Caco-2 (cell line): Measurements from ENCODE around the gene STK40. TPM values are rescaled to one million over a fixed set of nuclear protein-coding genes. Genes with fewer than 3 reads are reported as not detected.

ENCODE experiments used
- BruUV-seq: library from RNA; stranded (reverse); fragments of 400-500 nt; replicated peaks from 2 replicates; lab custom pipeline; 2021; lab: Mats Ljungman, UMichigan
- CTCF ChIA-PET: fragments of 300-600 bp; sonication (Branson Sonifier 250); formaldehyde crosslinking; loops from one replicate; lab custom pipeline; 2022; ENCODE audit warnings: antibody characterized with exemption; lab: Charles Lee
- POLR2A ChIA-PET: fragments of 300-600 bp; sonication (Branson Sonifier 250); formaldehyde crosslinking; loops from one replicate; lab custom pipeline; 2022; ENCODE audit warnings: antibody characterized with exemption; lab: Charles Lee
- DNase-seq, 2 experiments: peaks; one replicate each; pipeline versions ENCODE4 v3.0.0 to v3.0.0-alpha.2; 2020 to 2022
- H3K27me3 ChIP-seq: replicated peaks from 2 replicates; pipeline ENCODE4 v1.6.0; 2011; ENCODE audit warnings: low read length; ENCODE audit not compliant: control insufficient read depth, insufficient read depth
- H3K36me3 ChIP-seq: 2 replicates; pipeline ENCODE4 v1.5.1; 2011; ENCODE audit warnings: low read length; ENCODE audit not compliant: control insufficient read depth, insufficient read depth
- H3K4me1 ChIP-seq: fragments of 250-450 bp; sonication (Bioruptor Pico); 2 replicates; pipeline ENCODE4 v1.5.1; 2020; ENCODE audit warnings: mild to moderate bottlenecking
- H3K4me3 ChIP-seq: 2 replicates; pipeline ENCODE4 v1.5.1; 2011; ENCODE audit warnings: low read depth, mild to moderate bottlenecking, control low read depth, low read length
- H3K9me3 ChIP-seq: fragments of 250-450 bp; sonication (Bioruptor Pico); 2 replicates; pipeline ENCODE4 v1.5.1; 2020; ENCODE audit warnings: mild to moderate bottlenecking, moderate library complexity
- H3K27ac Mint-ChIP-seq: one replicate; pipeline ENCODE4 v1.8.0; 2022; ENCODE audit warnings: mixed read lengths; ENCODE audit not compliant: unreplicated experiment
- H3K27me3 Mint-ChIP-seq: one replicate; pipeline ENCODE4 v1.8.0; 2022; ENCODE audit warnings: mixed read lengths; ENCODE audit not compliant: insufficient read depth, unreplicated experiment
- H3K36me3 Mint-ChIP-seq: one replicate; pipeline ENCODE4 v1.8.0; 2022; ENCODE audit warnings: mild to moderate bottlenecking, mixed read lengths; ENCODE audit not compliant: insufficient read depth, unreplicated experiment
- H3K4me1 Mint-ChIP-seq: one replicate; pipeline ENCODE4 v1.8.0; 2022; ENCODE audit warnings: low read depth, mixed read lengths; ENCODE audit not compliant: unreplicated experiment
- H3K4me3 Mint-ChIP-seq: one replicate; pipeline ENCODE4 v1.8.0; 2022; ENCODE audit warnings: mild to moderate bottlenecking, moderate library complexity, mixed read lengths; ENCODE audit not compliant: unreplicated experiment
- H3K9me3 Mint-ChIP-seq: one replicate; pipeline ENCODE4 v1.8.0; 2022; ENCODE audit warnings: mixed read lengths; ENCODE audit not compliant: unreplicated experiment
- CTCF ChIP-seq, 2 experiments: fragments of 200-600 bp in 1 of 2; IDR thresholded peaks; 1 replicate in 1 of 2; 2 replicates in 1 of 2; pipeline versions ENCODE4 v1.5.1 to v1.8.0; 2011 to 2022; ENCODE audit warnings: antibody characterized with exemption in 1 of 2, control low read depth in 1 of 2, inconsistent platforms in 1 of 2, low read depth in 1 of 2, low read length in 1 of 2, mild to moderate bottlenecking in 1 of 2, moderate library complexity in 1 of 2; ENCODE audit not compliant: insufficient read depth in 1 of 2, severe bottlenecking in 1 of 2, unreplicated experiment in 1 of 2
- intact Hi-C: fragments of 100-400 bp; cut with micrococcal nuclease; formaldehyde crosslinking; loops from one replicate; pipeline ENCODE4 v1.10.0; 2022; ENCODE audit not compliant: unreplicated experiment
- total RNA-seq: library from RNA; stranded (reverse); gene quantifications from 2 replicates; pipeline ENCODE4 v1.2.3, GENCODE V29; 2022

Gene STK40
- total RNA-seq, 1 experiment from 2014 or later, result 29.7 TPM

GRCh38 chr1:36414384-36414783 is 28.7 kb upstream of the STK40 start:
- peaks cover 17% of the 10 kb centered on the region for H3K9me3 Mint-ChIP-seq
- no peaks in the 10 kb centered on the region for H3K27me3 Mint-ChIP-seq
- Histone ChIP-seq H3K36me3 (no peaks in the 10 kb centered on the region), H3K9me3 (no peaks in the 10 kb centered on the region), H3K27me3 (no peaks in the 10 kb centered on the region), H3K4me1 (no peaks in the 10 kb centered on the region), H3K4me3 (no peak overlapping the region)
- no peak for TF ChIP-seq CTCF (IDR thresholded peaks at IDR 0.05; ENCODE audit: insufficient read depth in 1 of 2, low read depth in 1 of 2, low read length in 1 of 2, severe bottlenecking in 1 of 2, unreplicated experiment in 1 of 2)
- no peaks in the 10 kb centered on the region for H3K4me1 Mint-ChIP-seq
- POLR2A ChIA-PET, result no interaction called here
- BruUV-seq, result no TSS peak
- CTCF ChIA-PET, result no interaction called here
- H3K27ac Mint-ChIP-seq, result no peak overlapping the region
- no peak overlapping the region for H3K4me3 Mint-ChIP-seq
- intact Hi-C loops, result no loop called here
- no peaks in the 10 kb centered on the region for H3K36me3 Mint-ChIP-seq
- no peak for DNase-seq

GRCh38 chr1:36411674-36412648 is 26.2 kb upstream of the STK40 start:
- no peak for TF ChIP-seq CTCF (IDR thresholded peaks at IDR 0.05; ENCODE audit: insufficient read depth in 1 of 2, low read depth in 1 of 2, low read length in 1 of 2, severe bottlenecking in 1 of 2, unreplicated experiment in 1 of 2)
- H3K4me1 Mint-ChIP-seq, result no peaks in the 10 kb centered on the region
- H3K27ac Mint-ChIP-seq, result no peak overlapping the region
- intact Hi-C loops, result no loop called here
- POLR2A ChIA-PET, result no interaction called here
- no peaks in the 10 kb centered on the region for H3K36me3 Mint-ChIP-seq
- H3K36me3 ChIP-seq, result no peaks in the 10 kb centered on the region
- CTCF ChIA-PET, result no interaction called here
- no peaks in the 10 kb centered on the region for H3K9me3 ChIP-seq
- no peak overlapping the region for H3K4me3 ChIP-seq
- DNase-seq, result peak; percentile 6 to 38
- peaks cover 17% of the 10 kb centered on the region for H3K9me3 Mint-ChIP-seq
- no peaks in the 10 kb centered on the region for H3K27me3 Mint-ChIP-seq
- no peaks in the 10 kb centered on the region for H3K4me1 ChIP-seq
- no peak overlapping the region for H3K4me3 Mint-ChIP-seq
- no TSS peak for BruUV-seq
- H3K27me3 ChIP-seq, result no peaks in the 10 kb centered on the region

- no peaks in the 10 kb centered on the region for H3K4me1 ChIP-seq
- Mint-ChIP-seq H3K4me1 (no peaks in the 10 kb centered on the region), H3K4me3 (no peak overlapping the region), H3K9me3 (peaks cover 9% of the 10 kb centered on the region), H3K36me3 (no peaks in the 10 kb centered on the region), H3K27ac (no peak overlapping the region), H3K27me3 (peaks cover 2% of the 10 kb centered on the region)
- intact Hi-C loops, result no loop called here
- H3K9me3 ChIP-seq, result no peaks in the 10 kb centered on the region
- H3K36me3 ChIP-seq, result no peaks in the 10 kb centered on the region
- no peaks in the 10 kb centered on the region for H3K27me3 ChIP-seq
- no peak for TF ChIP-seq CTCF (IDR thresholded peaks at IDR 0.05; ENCODE audit: insufficient read depth in 1 of 2, low read depth in 1 of 2, low read length in 1 of 2, severe bottlenecking in 1 of 2, unreplicated experiment in 1 of 2)
- DNase-seq, result no peak
- no peak overlapping the region for H3K4me3 ChIP-seq
- no TSS peak for BruUV-seq
- ChIA-PET POLR2A (no interaction called here), CTCF (no interaction called here)
Measured at GRCh38 chr1:36408479-36408878, 22.8 kb upstream of the STK40 start.
